Fibroblast of the aortic adventitia (primary cell): ENCODE data around the gene TACR2. TPM values are rescaled to one million over a fixed set of nuclear protein-coding genes. Genes with fewer than 3 reads are reported as not detected.

Source experiments
- DNase-seq: peaks from one replicate; pipeline ENCODE4 v3.0.0-alpha.2; 2010; ENCODE audit warnings: low read depth
- H3K4me3 ChIP-seq: 2 replicates; pipeline ENCODE4 v1.5.1; 2011; ENCODE audit warnings: low read depth, mild to moderate bottlenecking, control low read depth, low read length, moderate library complexity
- total RNA-seq: library from RNA; depleted of rRNA; stranded (reverse); fragments of >200 nt; gene quantifications from 2 replicates; pipeline ENCODE4 v1.2.3, GENCODE V29; 2012; ENCODE audit warnings: low replicate concordance
- TF ChIP-seq, protein P1 (sequence below): IDR thresholded peaks from 2 replicates; pipeline ENCODE4 v1.5.1; 2011; ENCODE audit warnings: mild to moderate bottlenecking, low read length, control low read depth, inconsistent platforms; ENCODE audit not compliant: insufficient read depth

Gene TACR2
- total RNA-seq, 1 donor: 0.18 TPM

GRCh38 chr10:69419096-69419743 lies 2.5 kb upstream of the TACR2 start:
- TF ChIP-seq, protein P1, sequence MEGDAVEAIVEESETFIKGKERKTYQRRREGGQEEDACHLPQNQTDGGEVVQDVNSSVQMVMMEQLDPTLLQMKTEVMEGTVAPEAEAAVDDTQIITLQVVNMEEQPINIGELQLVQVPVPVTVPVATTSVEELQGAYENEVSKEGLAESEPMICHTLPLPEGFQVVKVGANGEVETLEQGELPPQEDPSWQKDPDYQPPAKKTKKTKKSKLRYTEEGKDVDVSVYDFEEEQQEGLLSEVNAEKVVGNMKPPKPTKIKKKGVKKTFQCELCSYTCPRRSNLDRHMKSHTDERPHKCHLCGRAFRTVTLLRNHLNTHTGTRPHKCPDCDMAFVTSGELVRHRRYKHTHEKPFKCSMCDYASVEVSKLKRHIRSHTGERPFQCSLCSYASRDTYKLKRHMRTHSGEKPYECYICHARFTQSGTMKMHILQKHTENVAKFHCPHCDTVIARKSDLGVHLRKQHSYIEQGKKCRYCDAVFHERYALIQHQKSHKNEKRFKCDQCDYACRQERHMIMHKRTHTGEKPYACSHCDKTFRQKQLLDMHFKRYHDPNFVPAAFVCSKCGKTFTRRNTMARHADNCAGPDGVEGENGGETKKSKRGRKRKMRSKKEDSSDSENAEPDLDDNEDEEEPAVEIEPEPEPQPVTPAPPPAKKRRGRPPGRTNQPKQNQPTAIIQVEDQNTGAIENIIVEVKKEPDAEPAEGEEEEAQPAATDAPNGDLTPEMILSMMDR: no peak
- H3K4me3 ChIP-seq: no peak overlapping the region
- no peak for DNase-seq

- H3K4me3 ChIP-seq: no peak overlapping the region
- no peak for DNase-seq
- TF ChIP-seq, protein P1: no peak
These were observed 1.5 kb upstream of the TACR2 start for GRCh38 chr10:69418052-69418752.

DNA sequence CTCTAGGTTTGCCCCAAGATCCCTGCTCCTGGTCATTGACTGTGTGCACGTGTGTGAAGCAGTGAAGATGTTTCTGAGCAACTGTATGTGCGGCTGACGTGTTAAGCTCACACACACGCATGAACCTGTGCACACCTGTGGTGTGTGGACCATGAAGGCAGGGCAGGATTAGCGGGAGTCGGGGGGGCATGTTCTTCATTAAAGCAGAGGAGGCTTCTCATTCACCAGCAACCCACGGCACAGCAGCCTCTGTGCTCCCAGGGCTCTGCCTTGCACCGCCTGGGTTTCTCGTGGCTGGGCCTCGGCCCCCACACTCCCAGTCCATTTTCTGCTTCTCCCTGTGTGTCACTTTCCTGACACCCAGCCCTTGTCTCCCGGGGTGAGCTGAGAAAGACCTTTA lies 824 bp upstream of the TACR2 start:
- no peak overlapping the region for H3K4me3 ChIP-seq
- DNase-seq: no peak
- TF ChIP-seq, protein P1: no peak

GRCh38 chr10:69415951-69416350 lies 767 bp downstream of the TACR2 start:
- TF ChIP-seq, protein P1: no peak
- DNase-seq: no peak
- H3K4me3 ChIP-seq: no peak overlapping the region

DNA sequence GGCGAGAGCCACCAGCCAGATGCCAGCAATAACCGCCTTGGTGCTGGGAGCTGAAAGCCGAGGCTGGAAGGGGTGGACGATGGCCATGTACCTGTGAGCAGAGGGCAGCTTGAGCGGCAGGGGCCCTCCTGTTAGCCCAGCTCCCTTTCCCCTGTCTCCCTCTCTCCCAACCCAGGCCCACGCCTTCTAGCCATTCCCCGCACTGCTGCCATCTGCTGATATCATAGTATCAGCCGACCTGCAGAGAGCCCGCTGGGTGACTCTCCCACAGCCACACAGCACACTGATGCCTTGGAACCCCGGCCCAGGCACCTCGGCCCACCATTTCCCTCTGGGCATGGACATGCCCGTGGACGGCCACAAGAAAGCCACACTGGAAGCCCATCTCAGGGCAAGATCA lies 1.7 kb downstream of the TACR2 start:
- DNase-seq: no peak
- H3K4me3 ChIP-seq: no peak overlapping the region
- TF ChIP-seq, protein P1: no peak

- no peak for DNase-seq
- TF ChIP-seq, protein P1: no peak
- no peak overlapping the region for H3K4me3 ChIP-seq
These were observed 2.4 kb downstream of the TACR2 start for GRCh38 chr10:69414036-69415018.
